ENCODE results near the gene PACS1. TPM values are rescaled to one million over a fixed set of nuclear protein-coding genes. Genes with fewer than 3 reads are reported as not detected.

Gene PACS1
- polyA plus RNA-seq, 1 of the 3 experiments (the other 2 are of a cell fraction) = 37.3 TPM

GRCh38 chr11:66278363-66279091, 208.5 kb downstream of the PACS1 start:
- no peak for TF ChIP-seq POLR2AphosphoS5 (IDR thresholded peaks at IDR 0.05; ENCODE audit: low read depth, low read length)
- TF ChIP-seq RFX5 (IDR thresholded peaks at IDR 0.05; ENCODE audit: low read length) = 0 out of 2 replicates have a peak, but pooled peaks have one; percentile 44
- 0 out of 2 replicates have a peak, but pooled peaks have one; percentile 19 for TF ChIP-seq MXI1 (IDR thresholded peaks at IDR 0.05; ENCODE audit: low read depth, low read length)
- H3K4me2 ChIP-seq = no peak overlapping the region
- peaks cover 0 to 47% of the 10 kb centered on the region in 2 experiments; a peak in 1 of 4 replicates for H3K4me1 ChIP-seq (ENCODE audit: control insufficient read depth in 1 of 2, insufficient read depth in 2 of 2, low read depth in 1 of 2, low read length in 1 of 2)
- H3F3A ChIP-seq (replicated peaks; ENCODE audit: insufficient read depth) = peaks cover 28% of the 10 kb centered on the region
- no peak overlapping the region for H3K9ac ChIP-seq
- no peak overlapping the region for H2AFZ ChIP-seq (ENCODE audit: low read depth)
- H3K9me2 ChIP-seq = no peaks in the 10 kb centered on the region
- peak overlapping the region in 1 of 2 experiments; percentile 77; a peak in 2 of 4 replicates for H3K27ac ChIP-seq (ENCODE audit: low read depth in 2 of 2, low read length in 1 of 2)
- ChIA-PET CTCF (interaction anchor here (0.9 to 8.2 kb wide), 7 partner anchors 9 to 208 kb away, joined by 3 to 111 read pairs (median 4); partner anchors contain the start of genes RAB1B, RIN1 and YIF1A), POLR2A (interaction anchor here (1.0 to 1.4 kb wide), 2 partner anchors 10 to 11 kb away, joined by 3 to 8 read pairs; partner anchors contain the start of gene RAB1B)
- peak overlapping the region in 1 of 2 experiments; percentile 51; a peak in 2 of 4 replicates for H3K4me3 ChIP-seq (ENCODE audit: low read depth in 2 of 2, low read length in 1 of 2)
- no peaks in the 10 kb centered on the region for H3K9me3 ChIP-seq
- peak; percentile 79 for DNase-seq
- H3K36me3 ChIP-seq (replicated peaks in 1 of 2; ENCODE audit: control insufficient read depth in 1 of 2, insufficient read depth in 2 of 2, low read length in 1 of 2) = peaks cover 12 to 36% of the 10 kb centered on the region in 2 experiments
- H4K20me1 ChIP-seq (ENCODE audit: insufficient read depth) = peaks cover 16% of the 10 kb centered on the region
- 6% methylated on average over 21 of the region's 45 CpGs for WGBS (ENCODE audit: low lambda C conversion rate)
- no peaks in the 10 kb centered on the region for H3K27me3 ChIP-seq (ENCODE audit: insufficient read depth)
- H3K79me2 ChIP-seq (ENCODE audit: insufficient read depth) = no peaks in the 10 kb centered on the region

GRCh38 chr11:66279092-66279734, 209.1 kb downstream of the PACS1 start:
- no peak overlapping the region for H3K9ac ChIP-seq
- peak overlapping the region in 1 of 2 experiments; percentile 77; a peak in 2 of 4 replicates for H3K27ac ChIP-seq (ENCODE audit: low read depth in 2 of 2, low read length in 1 of 2)
- no peaks in the 10 kb centered on the region for H3K9me3 ChIP-seq
- peaks cover 5 to 32% of the 10 kb centered on the region in 2 experiments for H3K36me3 ChIP-seq (replicated peaks in 1 of 2; ENCODE audit: control insufficient read depth in 1 of 2, insufficient read depth in 2 of 2, low read length in 1 of 2)
- peaks cover 16% of the 10 kb centered on the region for H4K20me1 ChIP-seq (ENCODE audit: insufficient read depth)
- peak; percentile 48 for DNase-seq
- H3K9me2 ChIP-seq = no peaks in the 10 kb centered on the region
- H3K4me1 ChIP-seq (ENCODE audit: control insufficient read depth in 1 of 2, insufficient read depth in 2 of 2, low read depth in 1 of 2, low read length in 1 of 2) = peaks cover 0 to 47% of the 10 kb centered on the region in 2 experiments; a peak in 1 of 4 replicates
- 77% methylated on average over 15 of the region's 15 CpGs for WGBS (ENCODE audit: low lambda C conversion rate)
- H3K4me3 ChIP-seq (ENCODE audit: low read depth in 2 of 2, low read length in 1 of 2) = peak overlapping the region in 1 of 2 experiments; percentile 51; a peak in 2 of 4 replicates
- H3K79me2 ChIP-seq (ENCODE audit: insufficient read depth) = no peaks in the 10 kb centered on the region
- POLR2A ChIA-PET = interaction anchor here (0.9 to 1.0 kb wide), 2 partner anchors 10 to 11 kb away, joined by 4 to 8 read pairs; partner anchors contain the start of genes RAB1B and YIF1A
- peaks cover 23% of the 10 kb centered on the region for H3F3A ChIP-seq (replicated peaks; ENCODE audit: insufficient read depth)
- CTCF ChIA-PET = interaction anchor here (0.9 to 8.2 kb wide), 8 partner anchors 9 to 208 kb away, joined by 3 to 111 read pairs (median 16); partner anchors contain the start of genes RAB1B, RIN1, TMEM151A and YIF1A
- H3K4me2 ChIP-seq = no peak overlapping the region
- H3K27me3 ChIP-seq (ENCODE audit: insufficient read depth) = no peaks in the 10 kb centered on the region
- no peak overlapping the region for H2AFZ ChIP-seq (ENCODE audit: low read depth)
- TF ChIP-seq GABPA (IDR thresholded peaks at IDR 0.05; ENCODE audit: low read depth) (no peak), REST (IDR thresholded peaks at IDR 0.05; ENCODE audit: low read depth, low read length) (no peak), ELF1 (IDR thresholded peaks at IDR 0.05) (no peak), PBX3 (IDR thresholded peaks at IDR 0.05) (no peak), EZH2phosphoT487 (IDR thresholded peaks at IDR 0.05; ENCODE audit: borderline replicate concordance, low read depth) (no peak), FOXJ3 (CRISPR knock-in tag; IDR thresholded peaks at IDR 0.05) (no peak), FOXM1 (IDR thresholded peaks at IDR 0.05; ENCODE audit: low read depth) (no peak), MAX (IDR thresholded peaks at IDR 0.05; ENCODE audit: low read depth) (no peak), RXRA (IDR thresholded peaks at IDR 0.05; ENCODE audit: borderline replicate concordance, low read depth) (no peak), NRF1 (IDR thresholded peaks at IDR 0.05; ENCODE audit: low read depth, low read length) (no peak), USF2 (IDR thresholded peaks at IDR 0.05; ENCODE audit: borderline replicate concordance, low read depth, low read length) (no peak), TEAD4 (IDR thresholded peaks at IDR 0.05; ENCODE audit: borderline replicate concordance, insufficient read depth) (no peak), CTCF (IDR thresholded peaks at IDR 0.05) (no peak), TCF12 (IDR thresholded peaks at IDR 0.05) (no peak)

Measured in SK-N-SH (cell line).